ENCODE data around the gene CSF2. TPM values are rescaled to one million over a fixed set of nuclear protein-coding genes. Genes with fewer than 3 reads are reported as not detected.

Gene CSF2
- total RNA-seq, 1 donor from 2014 or later, result not detected

GRCh38 chr5:132095077-132095410 is 21.5 kb downstream of the CSF2 start:
- Mint-ChIP-seq H3K4me1 (ENCODE audit: unreplicated experiment) (no peaks in the 10 kb centered on the region), H3K27me3 (peaks cover 6% of the 10 kb centered on the region), H3K4me3 (no peak overlapping the region), H3K36me3 (no peaks in the 10 kb centered on the region), H3K9me3 (peaks cover 3% of the 10 kb centered on the region), H3K27ac (no peak overlapping the region)
- DNase-seq (ENCODE audit: extremely low spot score, unreplicated experiment), result no peak
- TF ChIP-seq CTCF (conservative IDR thresholded peaks at IDR 0.05), result no peak

GRCh38 chr5:132095424-132095972 is 21.9 kb downstream of the CSF2 start:
- Mint-ChIP-seq H3K27ac (no peak overlapping the region), H3K36me3 (no peaks in the 10 kb centered on the region), H3K4me1 (ENCODE audit: unreplicated experiment) (no peaks in the 10 kb centered on the region), H3K27me3 (peaks cover 6% of the 10 kb centered on the region), H3K9me3 (peaks cover 3% of the 10 kb centered on the region), H3K4me3 (no peak overlapping the region)
- no peak for TF ChIP-seq CTCF (conservative IDR thresholded peaks at IDR 0.05)
- DNase-seq (ENCODE audit: extremely low spot score, unreplicated experiment), result no peak

- no peak for TF ChIP-seq CTCF (conservative IDR thresholded peaks at IDR 0.05)
- Mint-ChIP-seq H3K27me3 (peaks cover 6% of the 10 kb centered on the region), H3K9me3 (peaks cover 3% of the 10 kb centered on the region), H3K4me3 (no peak overlapping the region), H3K36me3 (no peaks in the 10 kb centered on the region), H3K4me1 (ENCODE audit: unreplicated experiment) (no peaks in the 10 kb centered on the region), H3K27ac (no peak overlapping the region)
- DNase-seq (ENCODE audit: extremely low spot score, unreplicated experiment), result no peak
Measured at GRCh38 chr5:132096904-132097303, 23.3 kb downstream of the CSF2 start.

- Mint-ChIP-seq H3K36me3 (no peaks in the 10 kb centered on the region), H3K27me3 (peaks cover 6% of the 10 kb centered on the region), H3K9me3 (peaks cover 3% of the 10 kb centered on the region), H3K4me1 (ENCODE audit: unreplicated experiment) (no peaks in the 10 kb centered on the region), H3K27ac (no peak overlapping the region), H3K4me3 (no peak overlapping the region)
- TF ChIP-seq CTCF (conservative IDR thresholded peaks at IDR 0.05), result no peak
- no peak for DNase-seq (ENCODE audit: extremely low spot score, unreplicated experiment)
Measured at GRCh38 chr5:132098151-132098594, 24.6 kb downstream of the CSF2 start.

GRCh38 chr5:132098621-132099020 is 25.0 kb downstream of the CSF2 start:
- Mint-ChIP-seq H3K4me3 (no peak overlapping the region), H3K9me3 (peaks cover 3% of the 10 kb centered on the region), H3K27me3 (peaks cover 6% of the 10 kb centered on the region), H3K4me1 (ENCODE audit: unreplicated experiment) (no peaks in the 10 kb centered on the region), H3K27ac (no peak overlapping the region), H3K36me3 (no peaks in the 10 kb centered on the region)
- no peak for TF ChIP-seq CTCF (conservative IDR thresholded peaks at IDR 0.05)
- no peak for DNase-seq (ENCODE audit: extremely low spot score, unreplicated experiment)
